ENCODE data around the gene SLC35A3. TPM values are rescaled to one million over a fixed set of nuclear protein-coding genes. Genes with fewer than 3 reads are reported as not detected.
"Not testable (repeated sequence)": the region's sequence is repeated elsewhere in the genome, so short reads cannot be mapped to it uniquely, and the experiment has no call there.

Gene SLC35A3
- total RNA-seq, 1 donor = 35.8 TPM

- no peak for TF ChIP-seq CTCF (IDR thresholded peaks at IDR 0.05; ENCODE audit: insufficient read depth, low read length)
- H3K4me3 ChIP-seq (ENCODE audit: low read depth, low read length) = no peak overlapping the region
- no peak for DNase-seq (ENCODE audit: low read depth)
Measured at GRCh38 chr1:99944192-99944591, 25.6 kb upstream of the SLC35A3 start.

GRCh38 chr1:99945174-99945573, 24.6 kb upstream of the SLC35A3 start:
- TF ChIP-seq CTCF (IDR thresholded peaks at IDR 0.05; ENCODE audit: insufficient read depth, low read length) = no peak
- H3K4me3 ChIP-seq (ENCODE audit: low read depth, low read length) = no peak overlapping the region
- no peak for DNase-seq (ENCODE audit: low read depth)

- H3K4me3 ChIP-seq (ENCODE audit: low read depth, low read length) = no peak overlapping the region
- no peak for TF ChIP-seq CTCF (IDR thresholded peaks at IDR 0.05; ENCODE audit: insufficient read depth, low read length)
- no peak for DNase-seq (ENCODE audit: low read depth)
Measured at GRCh38 chr1:99950486-99950885, 19.3 kb upstream of the SLC35A3 start.

- TF ChIP-seq CTCF (IDR thresholded peaks at IDR 0.05; ENCODE audit: insufficient read depth, low read length) = no peak
- no peak for DNase-seq (ENCODE audit: low read depth)
- H3K4me3 ChIP-seq (ENCODE audit: low read depth, low read length) = no peak overlapping the region
Measured at GRCh38 chr1:99952522-99952921, 17.3 kb upstream of the SLC35A3 start.

- no peak for TF ChIP-seq CTCF (IDR thresholded peaks at IDR 0.05; ENCODE audit: insufficient read depth, low read length)
- H3K4me3 ChIP-seq (ENCODE audit: low read depth, low read length) = no peak overlapping the region
- no peak for DNase-seq (ENCODE audit: low read depth)
Measured at GRCh38 chr1:99955375-99955774, 14.4 kb upstream of the SLC35A3 start.

GRCh38 chr1:99956755-99957154, 13.0 kb upstream of the SLC35A3 start:
- no peak overlapping the region for H3K4me3 ChIP-seq (ENCODE audit: low read depth, low read length)
- DNase-seq (ENCODE audit: low read depth) = peak; percentile 48
- peak; percentile 31 for TF ChIP-seq CTCF (IDR thresholded peaks at IDR 0.05; ENCODE audit: insufficient read depth, low read length)

- TF ChIP-seq CTCF (IDR thresholded peaks at IDR 0.05; ENCODE audit: insufficient read depth, low read length) = no peak
- no peak overlapping the region for H3K4me3 ChIP-seq (ENCODE audit: low read depth, low read length)
- no peak for DNase-seq (ENCODE audit: low read depth)
Measured at GRCh38 chr1:99957818-99958217, 12.0 kb upstream of the SLC35A3 start.

- H3K4me3 ChIP-seq (ENCODE audit: low read depth, low read length); DNase-seq (ENCODE audit: low read depth): not testable (repeated sequence)
Measured at GRCh38 chr1:99959189-99959705, 10.5 kb upstream of the SLC35A3 start.

- not testable (repeated sequence) for H3K4me3 ChIP-seq (ENCODE audit: low read depth, low read length); DNase-seq (ENCODE audit: low read depth)
Measured at GRCh38 chr1:99960260-99960659, 9.5 kb upstream of the SLC35A3 start.

Data from fibroblast of the aortic adventitia (primary cell).